NCI-H82 treated with DMSO at 0.1 percent for 48 hours (cell line): ENCODE results near the gene EOLA2.
"Not testable (repeated sequence)": the region's sequence is repeated elsewhere in the genome, so short reads cannot be mapped to it uniquely, and the experiment has no call there.

Experiments used
- DNase-seq: peaks from one replicate; lab custom pipeline; 2025; ENCODE audit not compliant: unreplicated experiment; lab: John Stamatoyannopoulos, UW

Gene EOLA2

DNA sequence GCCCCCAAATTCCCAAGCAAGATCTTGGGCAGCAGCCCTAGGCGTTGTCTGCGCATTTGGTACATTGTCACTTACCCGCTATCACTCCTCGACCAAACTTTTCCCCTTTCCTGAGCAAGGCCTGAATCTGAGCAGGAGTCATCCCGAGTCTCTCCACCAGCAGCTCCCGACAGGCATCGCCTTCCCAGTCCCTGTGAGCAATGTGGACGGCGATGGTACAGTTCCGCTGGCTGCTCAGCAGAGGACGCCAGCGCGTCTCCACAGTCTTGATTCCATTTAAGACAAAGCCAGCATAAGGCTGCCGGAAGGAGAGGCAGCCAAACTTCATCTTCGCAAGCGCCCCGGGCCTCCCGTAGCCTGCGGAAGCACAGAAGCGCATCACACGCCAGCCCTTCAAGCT is 4.7 kb downstream of the EOLA2 start:
- not testable (repeated sequence) for DNase-seq

DNA sequence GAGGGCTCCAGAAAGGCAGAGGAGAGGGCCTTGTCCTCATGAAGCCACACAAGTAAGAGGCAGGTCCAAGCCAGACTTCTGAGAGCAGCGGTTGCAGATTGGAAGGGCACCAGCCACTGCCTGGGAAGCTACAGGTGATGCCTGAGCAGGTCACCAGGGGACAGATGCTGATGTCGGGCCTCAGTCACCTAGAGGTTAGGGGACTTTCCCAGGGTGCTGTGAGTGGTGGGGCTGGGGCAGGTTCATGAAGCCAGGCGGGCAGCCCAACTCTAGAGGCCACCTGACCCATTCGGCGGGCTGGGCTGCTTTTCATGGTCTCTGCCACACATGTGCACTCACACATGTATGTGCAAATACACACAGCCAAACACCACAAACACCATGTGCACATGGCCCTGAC is 5.3 kb downstream of the EOLA2 start:
- not testable (repeated sequence) for DNase-seq

DNA sequence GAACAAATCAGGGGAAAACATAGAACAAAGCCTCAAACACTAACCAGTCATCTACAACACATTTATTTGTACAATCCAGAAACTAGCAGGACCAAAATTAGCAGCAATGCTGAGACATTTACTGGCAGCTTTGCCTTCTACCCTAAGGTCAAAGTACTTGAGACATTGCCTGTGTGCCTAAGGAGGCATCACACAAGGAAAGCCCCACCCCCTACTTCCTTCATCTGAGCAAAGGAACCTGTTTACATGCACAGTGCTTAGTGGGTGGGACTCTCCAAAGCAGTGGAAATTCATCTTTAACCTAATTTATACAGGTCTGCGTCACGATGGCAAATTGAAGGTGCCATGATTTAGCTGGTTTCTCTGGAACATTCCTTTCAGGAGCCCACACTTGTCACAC is 6.1 kb downstream of the EOLA2 start:
- DNase-seq, result not testable (repeated sequence)

DNA sequence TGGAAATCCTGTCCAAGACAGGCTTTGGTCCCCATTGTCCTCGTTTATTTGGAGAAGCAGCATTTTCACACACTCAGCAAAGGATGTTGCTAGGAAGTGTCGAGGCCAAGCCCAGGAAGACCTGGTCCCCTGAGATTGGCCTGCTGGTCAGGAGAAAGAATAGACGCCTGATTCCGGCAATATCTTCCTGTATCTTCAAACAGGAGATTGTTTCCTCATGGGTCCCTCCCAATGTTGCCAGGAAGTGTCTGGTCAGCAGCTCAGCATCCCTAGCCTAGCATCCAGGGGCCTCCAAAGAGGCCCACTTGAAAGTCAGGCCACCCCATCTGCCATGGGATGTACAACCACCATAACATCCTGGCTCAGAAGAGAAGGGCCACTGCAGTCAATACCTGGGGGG is 6.9 kb downstream of the EOLA2 start:
- not testable (repeated sequence) for DNase-seq

DNA sequence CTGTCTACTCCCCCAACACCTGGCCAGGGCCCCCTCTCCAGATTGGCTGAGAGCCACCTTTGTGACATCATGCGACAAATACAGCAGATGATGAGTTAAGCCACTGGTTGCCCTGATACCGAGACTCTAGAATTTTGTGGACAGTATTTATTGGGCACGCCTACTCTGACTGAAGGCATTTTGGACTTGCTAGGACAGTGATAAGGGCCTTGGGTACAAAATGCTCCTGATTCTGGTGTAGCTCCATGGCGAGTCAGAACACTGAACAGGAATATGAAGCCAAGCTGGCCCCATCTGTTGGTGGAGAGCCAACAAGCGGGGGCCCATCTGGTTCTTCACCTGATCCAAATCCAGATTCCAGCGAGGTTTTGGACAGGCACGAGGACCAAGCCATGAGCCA is 8.9 kb downstream of the EOLA2 start, which contains the start of gene HSFX4:
Gene HSFX4, plus strand, starts transcription at position 174 of the 400 bp plus-strand sequence. Its CDS starts 72 bp downstream, at position 246.
- DNase-seq, result not testable (repeated sequence)

DNA sequence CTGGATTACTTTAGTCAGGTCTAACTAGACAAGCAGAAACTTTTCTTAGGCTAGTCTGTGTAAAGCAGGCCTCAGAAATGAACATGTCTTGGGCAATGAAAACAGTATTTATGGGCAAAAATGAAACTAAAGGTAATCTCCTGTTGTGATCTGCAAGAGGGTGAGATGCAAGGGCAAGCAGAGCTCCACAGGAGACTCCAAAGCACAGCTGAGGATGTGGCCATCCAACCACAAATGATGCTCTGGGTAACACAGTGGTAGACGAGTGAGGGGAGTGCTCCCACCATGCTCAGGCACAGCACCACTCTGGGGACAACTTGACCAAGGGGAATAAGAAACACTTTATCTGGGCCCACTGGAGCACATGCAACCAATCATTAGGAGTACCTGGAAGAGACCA is 9.7 kb downstream of the EOLA2 start:
- not testable (repeated sequence) for DNase-seq

DNA sequence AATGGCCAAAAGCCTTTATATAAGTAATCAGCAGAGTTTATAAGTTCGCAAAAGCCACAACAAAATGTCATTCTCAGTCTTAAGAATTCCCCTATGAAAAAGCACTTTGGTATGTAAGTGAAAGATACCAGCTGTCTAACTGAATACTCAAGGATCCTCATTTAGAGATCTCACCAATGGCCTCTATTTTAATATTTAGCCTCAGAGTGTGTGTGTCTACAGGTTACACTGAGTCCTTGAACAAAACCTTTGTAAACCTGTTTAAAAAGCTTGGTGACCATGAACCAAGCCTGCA is 10.4 kb downstream of the EOLA2 start:
- not testable (repeated sequence) for DNase-seq

DNA sequence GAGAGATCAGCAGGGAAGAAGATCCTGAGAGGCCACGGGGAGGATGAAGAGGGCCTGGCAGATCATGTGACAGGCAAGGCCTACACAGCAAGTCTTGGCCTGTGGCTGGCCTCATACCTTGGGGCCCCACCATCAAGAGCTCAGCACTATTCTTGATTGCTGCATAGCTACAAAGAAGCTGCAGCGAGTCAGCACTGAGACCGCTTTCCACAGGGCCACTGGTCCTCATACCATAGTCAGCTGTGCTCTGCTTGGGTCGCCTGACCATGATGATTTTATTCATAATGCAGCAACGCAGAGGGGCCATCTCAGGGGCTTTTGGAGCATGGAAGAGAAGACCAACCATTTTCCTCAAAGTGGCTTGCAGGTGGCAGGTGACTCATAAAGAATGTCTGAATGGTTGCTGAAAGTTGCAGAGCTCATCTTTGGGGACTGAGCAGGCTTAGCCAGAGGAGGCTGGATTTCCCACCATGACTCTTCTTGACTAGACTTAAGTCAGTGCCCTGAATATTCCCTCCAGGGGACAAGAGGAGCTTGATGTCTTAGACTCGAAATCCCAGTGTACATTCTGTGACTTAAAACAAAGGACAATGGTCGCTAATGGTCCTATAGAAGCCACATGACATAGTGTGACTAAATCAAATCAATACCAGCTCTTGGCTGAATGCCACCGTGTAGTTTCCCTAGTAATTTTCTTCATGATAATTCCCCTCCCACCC is 10.9 kb downstream of the EOLA2 start:
- DNase-seq, result not testable (repeated sequence)

DNA sequence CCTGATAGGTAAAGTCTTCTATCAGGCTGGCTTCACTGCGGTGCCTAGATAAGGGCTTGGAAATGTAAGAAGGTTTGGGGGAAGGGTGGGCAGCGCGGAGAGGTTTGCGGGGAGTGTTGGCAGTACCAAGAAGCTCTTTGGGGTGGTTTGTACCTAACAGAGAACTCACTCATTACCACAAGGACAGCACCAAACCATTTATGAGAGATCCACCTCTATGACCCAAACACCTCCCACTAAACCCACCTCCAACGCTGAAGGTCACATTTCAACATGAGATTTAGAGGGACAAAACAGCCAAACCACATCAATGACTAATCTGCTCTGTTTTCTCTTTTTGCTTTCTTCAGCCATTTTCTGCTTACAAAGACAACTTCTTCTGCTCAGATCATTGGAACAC is 13.9 kb downstream of the EOLA2 start:
- not testable (repeated sequence) for DNase-seq

DNA sequence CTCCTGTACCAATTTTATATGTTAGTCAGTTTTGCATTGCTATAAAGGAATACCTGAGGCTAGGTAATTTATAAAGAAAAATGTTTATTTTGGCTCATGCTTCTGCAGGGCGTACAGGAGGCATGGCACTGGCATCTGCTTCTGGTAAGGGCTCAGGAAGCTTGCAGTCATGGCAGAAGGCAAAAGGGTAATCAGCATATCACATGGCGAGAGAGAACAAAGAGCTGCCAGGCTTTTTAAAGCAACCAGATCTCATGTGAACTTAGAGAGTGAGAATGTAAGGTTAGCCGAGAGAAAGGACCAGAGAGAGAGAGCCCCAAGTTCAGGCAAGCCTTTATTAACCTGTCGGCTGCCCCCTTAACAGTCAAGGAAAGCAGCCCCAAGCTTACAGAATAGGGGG is 14.5 kb downstream of the EOLA2 start:
- not testable (repeated sequence) for DNase-seq

DNA sequence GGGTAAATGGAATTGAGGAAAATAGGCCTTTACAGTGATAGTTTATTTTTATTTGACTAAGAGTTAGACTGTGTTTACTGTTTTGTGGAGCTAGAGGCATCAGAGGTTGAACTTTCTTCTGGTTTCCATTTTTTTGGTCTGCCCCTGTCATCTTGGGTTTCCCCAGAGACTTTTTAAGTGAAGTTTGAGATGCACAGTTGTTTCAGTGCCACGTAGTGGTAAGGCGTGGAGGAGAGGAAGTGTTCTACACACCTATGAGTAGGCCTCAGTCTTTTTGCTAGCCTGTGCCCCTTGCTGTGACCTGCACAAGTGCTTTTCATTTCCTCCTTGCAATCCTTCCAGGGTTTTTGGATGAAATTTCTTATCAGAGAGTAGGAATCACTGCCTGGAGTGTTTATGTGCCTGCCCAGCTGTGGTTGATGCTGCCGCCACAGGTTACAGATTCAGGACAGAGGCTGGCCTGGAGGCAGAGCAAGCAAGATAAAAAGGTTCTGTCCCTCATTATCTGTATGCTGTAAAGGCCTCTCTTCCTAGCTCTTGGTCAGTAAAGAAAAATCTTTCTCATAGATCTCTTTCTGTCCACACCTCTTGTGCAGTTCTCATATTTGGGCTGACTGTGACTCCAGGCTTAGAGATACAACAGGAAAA is 21.4 kb downstream of the EOLA2 start:
- DNase-seq, result no peak

DNA sequence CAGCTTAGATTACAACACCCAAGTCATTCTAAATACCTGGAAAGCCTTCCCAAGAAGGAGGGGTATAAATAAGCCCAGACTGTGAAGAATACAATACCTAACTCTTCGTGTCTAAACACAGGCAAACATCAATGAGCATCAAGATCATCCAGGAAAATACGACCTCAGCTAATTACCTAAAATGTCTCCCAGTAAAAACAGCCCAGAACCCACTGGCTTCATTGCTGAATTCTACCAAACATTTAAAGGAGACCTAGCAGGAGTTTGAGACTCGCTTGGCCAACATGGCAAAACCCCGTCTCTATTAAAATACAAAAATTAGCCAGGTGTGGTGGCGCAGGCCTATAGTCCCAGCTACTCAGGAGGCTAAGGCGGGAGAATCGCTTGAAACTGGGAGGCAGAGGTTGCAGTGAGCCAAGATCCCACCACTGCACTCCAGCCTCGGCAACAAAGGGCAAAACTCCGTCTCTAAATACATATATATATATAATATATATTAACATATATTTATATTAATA is 28.1 kb downstream of the EOLA2 start:
- DNase-seq, result no peak

DNA sequence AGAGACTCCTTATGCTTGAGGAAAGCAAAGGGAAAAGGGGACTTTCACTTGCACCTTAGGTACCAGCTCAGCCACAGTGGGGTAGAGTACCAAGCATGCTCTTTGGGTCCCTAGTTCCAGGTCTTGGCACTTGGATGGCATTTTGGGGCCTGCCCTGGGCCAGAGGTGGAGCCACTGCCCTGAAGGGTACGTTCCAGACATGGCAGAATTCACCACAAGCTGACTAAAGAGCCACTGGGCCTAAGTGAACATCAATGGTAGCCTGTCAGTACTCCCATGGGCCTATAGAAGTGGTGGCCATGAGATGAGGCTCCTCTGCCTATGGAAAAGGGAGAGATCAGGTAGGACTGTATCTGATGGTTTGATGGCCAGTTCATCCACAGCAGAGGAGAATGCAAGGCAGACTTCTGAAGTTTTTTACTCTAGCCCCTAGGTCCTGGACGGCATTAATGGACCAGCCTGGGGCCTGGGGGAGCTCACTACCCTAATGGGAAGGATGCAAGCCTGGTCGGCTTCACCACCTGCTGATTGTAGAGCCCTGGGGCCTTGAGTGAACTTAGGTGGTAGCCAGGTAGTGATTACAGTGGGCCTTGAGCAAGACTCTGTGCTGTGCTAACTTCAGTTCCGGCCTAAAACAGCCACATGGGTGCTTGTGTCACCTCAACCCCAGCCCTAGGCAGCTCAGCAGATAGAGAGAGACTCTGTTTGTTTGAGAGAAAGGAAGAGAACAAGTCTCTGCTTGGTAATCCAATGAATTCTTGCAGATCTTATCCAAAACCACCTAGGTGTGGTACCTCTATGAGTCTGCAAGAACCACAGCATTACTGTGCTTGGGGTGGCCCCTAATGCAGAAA is 28.7 kb downstream of the EOLA2 start:
- DNase-seq, result no peak

DNA sequence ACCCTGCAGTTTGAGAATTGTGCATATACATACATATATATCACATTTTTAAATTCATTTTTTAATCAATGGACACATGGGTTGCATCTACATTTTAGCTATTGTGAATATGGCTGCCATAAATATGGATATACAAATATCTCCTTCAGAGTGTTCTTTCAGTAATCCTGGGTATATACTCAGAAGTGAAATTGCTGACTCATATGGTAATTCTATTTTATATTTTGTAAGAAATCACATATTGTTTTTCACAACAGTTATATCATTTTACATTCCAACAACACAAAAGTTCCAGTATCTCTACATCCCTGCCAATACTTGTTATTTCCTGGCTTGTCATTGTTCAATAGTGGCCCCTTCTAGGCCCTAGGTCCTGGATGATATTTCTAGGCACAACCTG is 29.6 kb downstream of the EOLA2 start:
- DNase-seq, result no peak

DNA sequence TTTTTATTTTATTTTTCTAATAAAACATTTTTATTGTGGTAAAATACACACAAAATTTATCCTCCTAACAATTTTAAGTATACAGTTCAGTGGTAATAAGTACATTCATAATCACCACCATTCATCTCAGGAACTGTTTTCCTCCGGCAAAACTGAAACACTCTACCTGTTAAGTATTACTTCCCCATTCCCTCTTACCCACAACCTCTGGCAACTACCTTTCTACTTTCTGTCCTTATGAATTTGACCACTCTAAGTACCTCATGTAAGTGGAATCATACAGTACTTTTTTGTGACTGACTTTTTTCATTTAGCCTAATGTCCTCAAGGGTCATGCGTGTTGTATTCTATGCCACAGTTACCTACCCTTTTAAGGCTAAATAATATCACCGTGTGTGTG is 30.0 kb downstream of the EOLA2 start:
- no peak for DNase-seq

DNA sequence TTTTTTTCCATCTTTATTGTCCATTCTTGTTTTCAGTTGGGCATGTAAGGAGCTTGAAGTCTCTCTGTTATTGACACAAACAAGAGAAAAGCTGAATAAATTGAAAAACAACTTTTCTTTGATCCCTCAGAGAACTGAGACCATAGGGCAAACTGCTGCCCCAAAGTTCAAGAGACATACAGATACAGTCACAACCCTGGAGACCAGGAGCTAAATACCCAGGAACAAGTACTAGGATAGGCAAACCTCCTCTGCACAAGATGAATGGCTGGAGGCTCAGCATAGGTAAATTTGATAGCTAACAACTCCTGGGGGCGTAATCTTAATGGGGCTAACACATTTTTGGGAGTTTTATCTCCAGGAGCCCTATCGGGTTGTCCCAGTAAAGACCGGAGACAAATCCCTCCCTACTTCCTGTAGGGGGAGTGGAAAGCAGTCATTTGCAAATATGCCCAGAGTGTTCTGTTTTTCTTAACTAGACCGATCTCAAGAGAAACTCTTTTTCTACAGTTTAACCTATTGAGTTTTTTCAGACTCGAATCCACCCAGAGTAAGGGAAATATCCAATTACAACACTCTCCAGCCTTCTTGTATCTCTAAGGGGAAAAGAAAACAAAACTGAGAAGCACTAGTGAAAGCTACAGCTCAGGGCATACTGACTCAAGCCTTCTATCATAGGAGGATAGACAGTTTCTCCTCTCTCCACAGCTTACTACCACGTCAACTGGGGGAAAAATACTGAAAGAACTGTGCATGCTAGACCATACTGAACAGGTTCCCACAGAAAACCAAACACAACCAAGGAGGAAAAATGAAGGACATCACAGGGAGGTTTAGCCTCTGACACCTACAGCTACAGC is 34.2 kb downstream of the EOLA2 start:
- no peak for DNase-seq

DNA sequence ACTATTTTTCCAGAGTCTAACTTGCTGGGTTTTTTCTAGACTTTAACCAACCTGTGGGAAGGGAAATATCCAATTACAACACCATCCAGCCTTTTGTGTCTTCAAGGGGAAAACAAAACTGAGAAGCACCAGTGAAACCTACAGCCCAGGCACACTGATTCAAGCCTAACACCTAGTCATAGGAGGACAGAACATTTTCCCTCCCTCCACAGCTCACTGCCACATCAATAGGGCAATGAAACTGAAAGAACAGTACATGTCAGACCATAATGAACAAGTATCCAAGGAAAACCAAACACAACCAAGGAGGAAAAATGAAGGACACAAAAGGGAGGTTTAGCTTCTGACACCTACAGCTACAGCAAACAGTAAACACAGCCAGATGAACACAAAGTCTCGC is 39.7 kb downstream of the EOLA2 start:
- no peak for DNase-seq

DNA sequence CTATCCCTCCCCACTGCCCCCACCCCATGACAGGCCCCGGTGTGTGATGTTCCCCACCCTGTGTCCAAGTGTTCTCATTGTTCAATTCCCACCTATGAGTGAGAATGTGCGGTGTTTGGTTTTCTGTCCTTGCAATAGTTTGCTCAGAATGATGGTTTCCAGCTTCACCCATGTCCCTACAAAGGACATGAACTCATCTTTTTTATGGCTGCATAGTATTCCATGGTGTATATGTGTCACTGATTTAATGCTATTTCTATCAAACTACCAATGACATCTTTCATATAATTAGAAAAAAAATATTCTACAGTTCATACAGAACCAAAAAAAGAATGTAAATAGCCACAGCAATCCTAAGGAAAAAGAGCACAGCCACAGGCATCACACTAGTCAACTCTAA is 47.5 kb downstream of the EOLA2 start:
- not testable (repeated sequence) for DNase-seq
